DOHH2 (cell line): Measurements from ENCODE around the gene ONECUT1.

Experiments
- EZH2phosphoT487 ChIP-seq: fragments of 200-600 bp; sonication (generic); IDR thresholded peaks from 2 replicates; pipeline ENCODE4 v1.6.1; 2017; ENCODE audit warnings: borderline replicate concordance, mild to moderate bottlenecking, antibody characterized with exemption, low read length, moderate library complexity, mixed read lengths
- TF ChIP-seq, protein P1 (sequence below): fragments of 200-600 bp; sonication (generic); IDR thresholded peaks from one replicate; pipeline ENCODE4 v1.5.1; 2014; ENCODE audit warnings: antibody characterized with exemption, mild to moderate bottlenecking, low read depth, low read length; ENCODE audit not compliant: poor library complexity, severe bottlenecking

DNA sequence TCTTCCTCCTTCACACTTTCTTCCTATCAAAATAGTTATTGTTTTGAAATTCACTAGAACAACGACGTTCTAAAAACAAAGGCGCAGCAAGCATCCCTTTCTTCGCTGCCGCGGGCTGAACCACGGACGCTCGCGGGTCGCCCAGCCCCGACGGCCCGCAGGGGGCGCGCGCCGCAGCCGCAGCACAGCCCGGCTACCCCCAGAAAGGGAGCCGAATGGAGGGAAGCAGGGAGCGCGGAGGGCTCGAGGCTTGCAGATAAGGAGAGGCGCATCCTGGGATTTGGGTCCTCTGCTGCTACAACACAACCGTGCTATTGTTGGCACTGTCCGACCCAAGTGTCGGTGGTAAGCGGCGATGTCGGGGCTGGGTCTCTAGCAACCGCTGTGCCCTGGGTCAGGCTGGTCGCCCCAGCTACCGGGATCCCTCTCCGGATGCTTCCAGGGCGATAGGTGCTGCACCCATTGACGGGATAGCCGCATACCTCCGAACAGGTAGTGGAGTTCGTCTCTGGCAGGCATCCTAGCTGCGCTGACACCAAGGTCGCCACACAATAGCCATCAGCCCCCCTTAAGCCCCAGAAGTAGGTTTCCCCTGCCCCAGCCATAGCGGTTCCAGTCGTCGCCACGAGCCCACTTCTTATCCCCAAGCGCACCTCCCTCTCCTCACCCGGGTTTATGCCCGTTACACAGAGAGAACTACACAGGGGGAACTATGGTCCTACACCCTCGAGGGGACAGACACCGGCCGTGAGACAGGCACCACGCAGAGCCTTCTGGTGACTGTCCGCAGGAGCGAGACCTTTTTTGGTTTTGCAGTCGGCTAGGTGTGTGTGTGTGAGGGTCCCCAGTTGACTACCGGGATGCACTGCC, 6.0 kb downstream of the ONECUT1 start:
- TF ChIP-seq, protein P1, sequence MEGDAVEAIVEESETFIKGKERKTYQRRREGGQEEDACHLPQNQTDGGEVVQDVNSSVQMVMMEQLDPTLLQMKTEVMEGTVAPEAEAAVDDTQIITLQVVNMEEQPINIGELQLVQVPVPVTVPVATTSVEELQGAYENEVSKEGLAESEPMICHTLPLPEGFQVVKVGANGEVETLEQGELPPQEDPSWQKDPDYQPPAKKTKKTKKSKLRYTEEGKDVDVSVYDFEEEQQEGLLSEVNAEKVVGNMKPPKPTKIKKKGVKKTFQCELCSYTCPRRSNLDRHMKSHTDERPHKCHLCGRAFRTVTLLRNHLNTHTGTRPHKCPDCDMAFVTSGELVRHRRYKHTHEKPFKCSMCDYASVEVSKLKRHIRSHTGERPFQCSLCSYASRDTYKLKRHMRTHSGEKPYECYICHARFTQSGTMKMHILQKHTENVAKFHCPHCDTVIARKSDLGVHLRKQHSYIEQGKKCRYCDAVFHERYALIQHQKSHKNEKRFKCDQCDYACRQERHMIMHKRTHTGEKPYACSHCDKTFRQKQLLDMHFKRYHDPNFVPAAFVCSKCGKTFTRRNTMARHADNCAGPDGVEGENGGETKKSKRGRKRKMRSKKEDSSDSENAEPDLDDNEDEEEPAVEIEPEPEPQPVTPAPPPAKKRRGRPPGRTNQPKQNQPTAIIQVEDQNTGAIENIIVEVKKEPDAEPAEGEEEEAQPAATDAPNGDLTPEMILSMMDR = peak; percentile 75
- TF ChIP-seq EZH2phosphoT487 = no peak
